HUES64 (cell line): Measurements from ENCODE around the gene DKK2. TPM values are rescaled to one million over a fixed set of nuclear protein-coding genes. Genes with fewer than 3 reads are reported as not detected.

Experiments used
- H3K27ac ChIP-seq: 2 replicates; pipeline ENCODE4 v1.7.0; 2013; ENCODE audit warnings: low read depth, low read length, inconsistent platforms
- H3K27me3 ChIP-seq: 2 replicates; pipeline ENCODE4 v1.6.1; 2013; ENCODE audit warnings: mild to moderate bottlenecking, low read length; ENCODE audit not compliant: insufficient read depth
- H3K36me3 ChIP-seq: 2 replicates; pipeline ENCODE4 v1.6.1; 2013; ENCODE audit warnings: mild to moderate bottlenecking, low read length; ENCODE audit not compliant: insufficient read depth
- H3K4me1 ChIP-seq: 2 replicates; pipeline ENCODE4 v1.6.1; 2013; ENCODE audit warnings: mild to moderate bottlenecking, low read length, moderate library complexity; ENCODE audit not compliant: insufficient read depth
- H3K4me3 ChIP-seq: 2 replicates; pipeline ENCODE4 v1.5.1; 2013; ENCODE audit warnings: mild to moderate bottlenecking, low read length, moderate library complexity
- H3K9ac ChIP-seq: 2 replicates; pipeline ENCODE4 v1.6.1; 2013; ENCODE audit warnings: mild to moderate bottlenecking, low read depth, low read length
- H3K9me3 ChIP-seq: 2 replicates; pipeline ENCODE4 v1.6.1; 2013; ENCODE audit warnings: low read depth, low read length; ENCODE audit not compliant: insufficient read depth
- WGBS: fragments of 150-250, 120-280 bp; methylation state at CpG from one replicate; pipeline ENCODE4 v1.1.7; 2013; ENCODE audit warnings: missing lambda C conversion rate; 5-methylcytosine and 5-hydroxymethylcytosine counted together
- polyA plus RNA-seq, 2 experiments: library from polyadenylated mRNA; stranded (reverse); fragments of 50-300 nt; gene quantifications; one replicate each; pipeline ENCODE4 v1.2.3, GENCODE V29; 2013

Gene DKK2
- polyA plus RNA-seq (2013, experiment 1 of 2) = 0.35 TPM
- polyA plus RNA-seq (2013, experiment 2 of 2) = 0.44 TPM

DNA sequence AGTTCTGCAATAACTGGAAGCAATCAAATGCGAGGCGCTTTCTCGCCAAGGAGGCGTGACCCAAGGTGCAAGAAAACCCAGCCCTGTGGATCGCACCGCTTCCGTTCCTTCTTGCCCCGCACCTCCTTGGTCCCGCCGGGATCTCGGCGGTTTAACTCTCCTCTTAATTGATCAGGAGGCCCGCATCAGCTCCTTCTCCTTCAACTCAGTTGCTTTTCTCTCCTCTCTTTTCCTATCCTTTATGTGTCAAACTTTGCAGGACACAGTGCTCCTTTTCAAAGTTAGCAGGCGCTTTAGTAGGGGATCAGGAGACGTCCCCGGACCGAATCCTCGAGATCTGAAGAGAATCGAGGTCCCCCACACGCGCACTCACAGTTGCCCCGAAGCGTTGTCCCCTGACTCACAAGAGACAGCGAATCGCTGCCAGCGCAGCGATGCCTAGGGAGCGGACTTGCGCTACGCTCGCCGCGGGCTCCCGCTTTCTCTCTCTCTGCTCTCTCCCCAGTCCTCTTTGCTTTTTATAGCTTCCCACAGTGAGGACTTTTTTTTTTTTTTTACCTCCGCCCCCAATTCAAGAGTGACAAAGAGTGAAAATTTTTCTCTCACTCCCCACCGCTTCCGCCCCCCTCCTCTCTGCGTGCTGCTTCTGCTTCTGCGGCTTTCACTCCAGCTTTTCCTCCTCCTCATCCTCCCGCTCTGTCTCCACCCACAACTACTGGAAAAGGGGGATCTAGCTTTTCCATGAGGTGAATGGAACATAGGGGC lies at the start of gene DKK2:
DKK2 (minus strand) TSS at position 495 of the 765 bp plus-strand sequence. CDS start 722 bp downstream, outside the sequence.
- Histone ChIP-seq H3K27me3 (peaks cover 68% of the 10 kb centered on the region), H3K9ac (no peak within 1 kb of the TSS), H3K9me3 (no peaks in the 10 kb centered on the region), H3K4me3 (peak within 1 kb of the TSS; percentile 70), H3K27ac (no peak within 1 kb of the TSS), H3K4me1 (peaks cover 13% of the 10 kb centered on the region; the same call in 1 of the 2 replicates), H3K36me3 (no peaks in the 10 kb centered on the region)
- WGBS = under 1% methylated on average over 40 of the region's 40 CpGs

GRCh38 chr4:107077192-107077591 lies 41.1 kb upstream of the DKK2 start:
- Histone ChIP-seq H3K36me3 (no peaks in the 10 kb centered on the region), H3K9me3 (no peaks in the 10 kb centered on the region), H3K4me1 (no peaks in the 10 kb centered on the region), H3K9ac (no peak overlapping the region), H3K27ac (no peak overlapping the region), H3K4me3 (no peak overlapping the region), H3K27me3 (no peaks in the 10 kb centered on the region)
- 93% methylated on average over 4 of the region's 4 CpGs for WGBS

DNA sequence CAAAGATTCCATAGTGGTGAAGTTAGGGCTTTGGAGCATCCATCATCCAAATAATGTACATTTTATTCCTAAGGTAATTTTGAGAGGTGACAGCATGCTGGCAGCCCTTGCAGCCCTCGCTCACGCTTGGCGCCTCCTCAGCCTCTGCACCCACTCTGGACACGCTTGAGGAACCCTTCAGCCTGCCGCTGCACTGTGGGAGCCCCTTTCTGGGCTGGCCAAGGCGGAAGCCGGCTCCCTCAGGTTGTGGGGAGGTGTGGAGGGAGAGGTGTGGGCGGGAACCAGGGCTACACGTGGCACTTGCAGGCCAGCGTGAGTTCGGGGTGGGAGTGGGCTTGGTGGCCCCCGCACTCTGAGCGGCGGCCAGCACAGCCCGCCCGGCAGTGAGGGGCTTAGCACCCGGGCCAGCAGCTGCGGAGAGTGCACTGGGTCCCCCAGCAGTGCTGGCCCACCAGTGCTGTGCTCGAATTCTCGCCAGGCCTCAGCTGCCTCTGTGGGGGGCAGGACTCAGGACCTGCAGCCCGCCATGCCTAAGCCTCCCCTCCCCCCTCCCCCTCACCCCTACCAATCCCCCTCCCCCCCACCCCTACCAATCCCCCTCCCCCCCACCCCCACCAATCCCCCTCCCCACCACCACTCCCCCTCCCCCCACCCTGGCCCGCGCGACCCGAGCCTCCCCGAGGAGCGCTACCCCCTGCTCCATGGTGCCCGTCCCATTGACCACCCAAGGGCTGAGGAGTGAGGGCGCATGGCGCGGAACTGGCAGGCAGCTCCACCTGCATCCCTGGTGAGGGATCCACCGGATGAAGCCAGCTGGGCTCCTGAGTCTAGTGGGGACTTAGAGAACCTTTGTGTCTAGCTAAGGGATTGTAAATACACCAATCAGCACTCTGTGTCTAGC lies 37.0 kb upstream of the DKK2 start:
- WGBS = 93% methylated on average over 30 of the region's 32 CpGs
- Histone ChIP-seq H3K4me1 (no peaks in the 10 kb centered on the region), H3K4me3 (no peak overlapping the region), H3K27ac (no peak overlapping the region), H3K9ac (no peak overlapping the region), H3K36me3 (no peaks in the 10 kb centered on the region), H3K27me3 (no peaks in the 10 kb centered on the region), H3K9me3 (no peaks in the 10 kb centered on the region)

DNA sequence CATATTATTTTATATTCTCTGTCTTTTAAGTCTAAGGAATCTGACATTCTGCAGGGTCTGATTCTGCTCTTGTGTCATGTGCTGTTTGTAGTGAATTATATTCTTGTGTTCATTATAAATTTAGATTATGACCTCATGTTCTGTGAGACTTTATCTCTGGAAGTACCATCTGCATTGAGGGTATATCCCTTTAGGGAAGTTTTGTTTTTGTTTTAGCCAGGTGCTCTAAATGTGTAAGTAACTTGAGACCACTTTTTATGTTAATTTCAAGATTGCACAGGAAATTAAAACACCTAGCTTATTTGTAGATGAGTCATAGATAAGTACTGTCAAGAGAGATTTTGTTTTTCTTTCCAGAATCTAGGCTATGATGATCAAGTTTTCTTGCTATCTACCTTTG lies 35.0 kb upstream of the DKK2 start:
- H3K4me1 ChIP-seq = no peaks in the 10 kb centered on the region
- H3K9me3 ChIP-seq = no peaks in the 10 kb centered on the region
- no peak overlapping the region for H3K9ac ChIP-seq
- H3K27me3 ChIP-seq = no peaks in the 10 kb centered on the region
- no peak overlapping the region for H3K4me3 ChIP-seq
- H3K27ac ChIP-seq = no peak overlapping the region
- no peaks in the 10 kb centered on the region for H3K36me3 ChIP-seq

DNA sequence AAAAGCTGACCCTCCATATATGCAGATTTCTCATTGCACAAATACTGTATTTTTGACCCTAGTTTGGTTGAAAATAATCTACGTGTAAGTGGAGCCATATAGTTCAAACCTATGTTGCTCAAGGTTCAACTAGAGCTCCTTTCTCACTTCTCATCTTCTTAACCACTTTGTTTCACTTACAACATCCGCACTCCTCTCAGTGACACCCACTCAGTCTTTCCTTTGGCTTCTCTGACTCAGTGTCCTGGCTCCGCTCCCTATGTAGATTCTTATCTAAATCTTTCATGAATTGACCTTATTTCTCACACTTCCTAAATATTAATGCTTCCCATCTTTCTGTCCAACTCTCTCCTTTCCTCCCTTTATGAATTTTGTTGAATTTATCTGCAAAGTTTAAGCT lies 32.9 kb upstream of the DKK2 start:
- Histone ChIP-seq H3K9me3 (no peaks in the 10 kb centered on the region), H3K4me1 (no peaks in the 10 kb centered on the region), H3K4me3 (no peak overlapping the region), H3K36me3 (no peaks in the 10 kb centered on the region), H3K27me3 (no peaks in the 10 kb centered on the region), H3K27ac (no peak overlapping the region), H3K9ac (no peak overlapping the region)
- WGBS = 96% methylated on average over 3 of the region's 3 CpGs

GRCh38 chr4:107068116-107068515 lies 32.0 kb upstream of the DKK2 start:
- Histone ChIP-seq H3K27ac (no peak overlapping the region), H3K9ac (no peak overlapping the region), H3K4me3 (no peak overlapping the region), H3K4me1 (no peaks in the 10 kb centered on the region), H3K27me3 (no peaks in the 10 kb centered on the region), H3K9me3 (no peaks in the 10 kb centered on the region), H3K36me3 (no peaks in the 10 kb centered on the region)
- WGBS = 93% methylated on average over 1 of the region's 1 CpG

DNA sequence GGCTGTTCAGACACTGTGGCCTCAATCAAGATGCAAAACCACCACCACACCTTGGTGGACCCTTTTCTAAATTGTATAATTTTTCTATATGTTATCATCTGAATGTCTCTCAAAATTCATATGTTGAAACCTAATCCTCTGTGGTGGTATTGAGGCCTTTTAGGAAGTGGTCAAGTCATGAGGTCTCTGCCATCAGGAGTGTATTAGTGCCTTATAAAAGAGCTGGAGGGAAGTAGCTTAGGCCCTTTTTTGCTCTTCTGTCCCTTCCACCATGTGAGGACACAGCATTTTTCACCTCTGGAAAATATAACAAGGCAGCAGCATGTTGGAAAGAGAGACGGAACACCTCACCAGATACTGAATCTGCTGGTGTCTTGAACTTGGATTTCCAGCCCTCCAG lies 30.5 kb upstream of the DKK2 start:
- 88% methylated on average over 1 of the region's 1 CpG for WGBS
- H3K4me3 ChIP-seq = no peak overlapping the region

GRCh38 chr4:107065201-107065600 lies 29.1 kb upstream of the DKK2 start:
- no peak overlapping the region for H3K4me3 ChIP-seq
- no peak overlapping the region for H3K27ac ChIP-seq
- H3K27me3 ChIP-seq = no peaks in the 10 kb centered on the region
- no peaks in the 10 kb centered on the region for H3K4me1 ChIP-seq
- H3K9me3 ChIP-seq = no peaks in the 10 kb centered on the region
- no peaks in the 10 kb centered on the region for H3K36me3 ChIP-seq
- H3K9ac ChIP-seq = no peak overlapping the region

More for the DNA sequence above, 30.5 kb upstream of the DKK2 start:
- Histone ChIP-seq H3K9me3 (no peaks in the 10 kb centered on the region), H3K27ac (no peak overlapping the region), H3K4me1 (no peaks in the 10 kb centered on the region), H3K27me3 (no peaks in the 10 kb centered on the region), H3K36me3 (no peaks in the 10 kb centered on the region), H3K9ac (no peak overlapping the region)

DNA sequence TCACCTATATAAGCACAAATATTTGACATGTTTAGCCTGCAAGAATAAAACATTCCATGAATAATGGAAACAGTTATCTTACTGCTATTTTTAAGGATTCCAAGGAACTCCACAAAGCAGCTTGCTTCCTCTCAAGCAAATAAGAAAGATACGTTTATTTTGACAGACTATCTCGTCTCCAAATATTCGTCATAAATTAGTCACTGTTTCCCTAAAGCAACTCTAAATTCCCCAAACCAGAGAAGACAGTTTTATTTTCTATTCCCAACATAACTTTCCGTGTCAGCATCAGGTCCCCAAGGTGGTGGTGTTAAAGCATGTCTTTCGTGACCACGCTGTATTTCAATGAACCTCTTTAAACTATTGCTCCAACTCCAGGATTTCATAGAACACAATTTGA lies 24.3 kb upstream of the DKK2 start:
- H3K4me1 ChIP-seq = no peaks in the 10 kb centered on the region
- WGBS = 98% methylated on average over 6 of the region's 6 CpGs
- H3K27ac ChIP-seq = no peak overlapping the region
- H3K27me3 ChIP-seq = no peaks in the 10 kb centered on the region
- H3K9ac ChIP-seq = no peak overlapping the region
- no peaks in the 10 kb centered on the region for H3K9me3 ChIP-seq
- no peaks in the 10 kb centered on the region for H3K36me3 ChIP-seq
- no peak overlapping the region for H3K4me3 ChIP-seq

- Histone ChIP-seq H3K4me3 (no peak overlapping the region), H3K9me3 (no peaks in the 10 kb centered on the region), H3K27ac (no peak overlapping the region), H3K27me3 (no peaks in the 10 kb centered on the region), H3K9ac (no peak overlapping the region), H3K4me1 (no peaks in the 10 kb centered on the region), H3K36me3 (no peaks in the 10 kb centered on the region)
- 100% methylated on average over 1 of the region's 1 CpG for WGBS
Observed at GRCh38 chr4:107058828-107059227, 22.7 kb upstream of the DKK2 start.

- H3K9me3 ChIP-seq = peaks cover 14% of the 10 kb centered on the region
- no peaks in the 10 kb centered on the region for H3K36me3 ChIP-seq
- H3K9ac ChIP-seq = no peak overlapping the region
- no peaks in the 10 kb centered on the region for H3K4me1 ChIP-seq
- H3K27me3 ChIP-seq = no peaks in the 10 kb centered on the region
- H3K4me3 ChIP-seq = no peak overlapping the region
- 60% methylated on average over 2 of the region's 3 CpGs for WGBS
- no peak overlapping the region for H3K27ac ChIP-seq
Observed at GRCh38 chr4:107050525-107051135, 14.5 kb upstream of the DKK2 start.
